CD4-positive, alpha-beta T cell (primary cell): ENCODE measurements around the gene OPCML. TPM values are rescaled to one million over a fixed set of nuclear protein-coding genes. Genes with fewer than 3 reads are reported as not detected.

Experiments
- ATAC-seq: fragments of 200-7000 bp; cut with Tn5 transposase; one replicate; pipeline ENCODE4 v1.10.0; 2022; ENCODE audit warnings: mild to moderate bottlenecking; ENCODE audit not compliant: poor library complexity
- CTCF ChIA-PET: fragments of 350-600 bp; sonication (Branson Sonifier 250); formaldehyde crosslinking; loops from one replicate; lab custom pipeline; 2021; ENCODE audit warnings: antibody characterized with exemption, inconsistent platforms; lab: Charles Lee
- POLR2A ChIA-PET: fragments of 350-600 bp; sonication (Branson Sonifier 250); formaldehyde crosslinking; loops from one replicate; lab custom pipeline; 2021; ENCODE audit warnings: antibody characterized with exemption, inconsistent platforms; lab: Charles Lee
- DNase-seq, 14 experiments: peaks; one replicate each; pipeline ENCODE4 v3.0.0-alpha.2; 2013 to 2020; ENCODE audit warnings: mixed read lengths in 2 of 14
- H3K27ac ChIP-seq, 2 donors: one replicate each; pipeline versions ENCODE4 v1.5.1 to v1.7.0; 2013; ENCODE audit warnings: low read length in 2 of 2, low read depth in 1 of 2, mild to moderate bottlenecking in 1 of 2
- H3K27me3 ChIP-seq, 2 experiments: 1 replicate in 1 of 2; 2 replicates in 1 of 2; pipeline versions ENCODE4 v1.6.1 to v1.7.0; 2013; ENCODE audit warnings: low read length in 2 of 2, control low read depth in 1 of 2, mild to moderate bottlenecking in 1 of 2, moderate library complexity in 1 of 2; ENCODE audit not compliant: insufficient read depth in 2 of 2, control insufficient read depth in 1 of 2
- H3K36me3 ChIP-seq: one replicate; pipeline ENCODE4 v1.6.1; 2013; ENCODE audit warnings: low read length, control low read depth; ENCODE audit not compliant: insufficient read depth
- H3K4me1 ChIP-seq: one replicate; pipeline ENCODE4 v1.6.1; 2013; ENCODE audit warnings: low read length, control low read depth; ENCODE audit not compliant: insufficient read depth
- H3K4me3 ChIP-seq: one replicate; pipeline ENCODE4 v1.5.1; 2013; ENCODE audit warnings: mild to moderate bottlenecking, low read length, moderate library complexity
- H3K9me3 ChIP-seq, 2 experiments: 1 replicate in 1 of 2; 2 replicates in 1 of 2; pipeline versions ENCODE4 v1.6.1 to v1.7.0; 2013; ENCODE audit warnings: low read length in 2 of 2, mild to moderate bottlenecking in 2 of 2, control low read depth in 1 of 2, moderate library complexity in 1 of 2; ENCODE audit not compliant: control insufficient read depth in 1 of 2, insufficient read depth in 1 of 2
- H3K27ac Mint-ChIP-seq: one replicate; pipeline ENCODE4 v1.8.0; 2020; ENCODE audit warnings: mixed read lengths
- H3K27me3 Mint-ChIP-seq: one replicate; pipeline ENCODE4 v1.8.0; 2021; ENCODE audit warnings: mixed read lengths
- H3K36me3 Mint-ChIP-seq: one replicate; pipeline ENCODE4 v1.8.0; 2021; ENCODE audit warnings: low read depth, mixed read lengths
- H3K4me1 Mint-ChIP-seq: one replicate; pipeline ENCODE4 v1.8.0; 2021; ENCODE audit warnings: low read depth, mixed read lengths
- H3K4me3 Mint-ChIP-seq: one replicate; pipeline ENCODE4 v1.8.0; 2020; ENCODE audit warnings: mild to moderate bottlenecking, mixed read lengths
- H3K9me3 Mint-ChIP-seq: one replicate; pipeline ENCODE4 v1.8.0; 2020; ENCODE audit warnings: mixed read lengths
- CTCF ChIP-seq: fragments of 200-600 bp; IDR thresholded peaks from one replicate; pipeline ENCODE4 v1.8.0; 2022; ENCODE audit warnings: antibody characterized with exemption, mild to moderate bottlenecking
- intact Hi-C, 2 experiments: fragments of 100-400 bp; cut with DNase I in 1 of 2; cut with micrococcal nuclease in 1 of 2; formaldehyde crosslinking; loops; one replicate each; pipeline versions ENCODE4 v1.15.1 to v1.9.0; 2023 to 2025; cut with DNase I, micrococcal nuclease
- total RNA-seq, 174 experiments: library from RNA in 2 of 174; stranded (reverse) in 2 of 174; gene quantifications; one replicate each; pipeline ENCODE4 v1.2.3 and lab custom pipeline; 2021 to 2026

The OPCML gene
- total RNA-seq, 2 experiments from 2014 or later: not detected

GRCh38 chr11:132838627-132839026 lies 693.7 kb downstream of the OPCML start:
- no peak overlapping the region for H3K4me3 Mint-ChIP-seq
- Histone ChIP-seq H3K36me3 (no peaks in the 10 kb centered on the region), H3K27me3 (no peaks in the 10 kb centered on the region), H3K27ac (no peak overlapping the region), H3K4me1 (no peaks in the 10 kb centered on the region), H3K9me3 (no peaks in the 10 kb centered on the region), H3K4me3 (no peak overlapping the region)
- ChIA-PET POLR2A (no interaction called here), CTCF (no interaction called here)
- H3K36me3 Mint-ChIP-seq: no peaks in the 10 kb centered on the region
- intact Hi-C loops: no loop called here
- no peak for ATAC-seq
- H3K9me3 Mint-ChIP-seq: no peaks in the 10 kb centered on the region
- no peak overlapping the region for H3K27ac Mint-ChIP-seq
- TF ChIP-seq CTCF: no peak
- H3K4me1 Mint-ChIP-seq: no peaks in the 10 kb centered on the region
- no peak for DNase-seq
- no peaks in the 10 kb centered on the region for H3K27me3 Mint-ChIP-seq

GRCh38 chr11:132831272-132831671 lies 701.0 kb downstream of the OPCML start:
- Histone ChIP-seq H3K4me1 (no peaks in the 10 kb centered on the region), H3K36me3 (no peaks in the 10 kb centered on the region), H3K27me3 (peaks cover 0 to 2% of the 10 kb centered on the region in 2 experiments), H3K4me3 (no peak overlapping the region), H3K27ac (no peak overlapping the region), H3K9me3 (no peaks in the 10 kb centered on the region)
- CTCF ChIA-PET: no interaction called here
- POLR2A ChIA-PET: no interaction called here
- DNase-seq: no peak
- ATAC-seq: no peak
- intact Hi-C loops: no loop called here
- TF ChIP-seq CTCF: no peak
- no peaks in the 10 kb centered on the region for H3K4me1 Mint-ChIP-seq
- H3K27ac Mint-ChIP-seq: no peak overlapping the region
- H3K9me3 Mint-ChIP-seq: no peaks in the 10 kb centered on the region
- peaks cover 9% of the 10 kb centered on the region for H3K27me3 Mint-ChIP-seq
- H3K36me3 Mint-ChIP-seq: no peaks in the 10 kb centered on the region
- H3K4me3 Mint-ChIP-seq: no peak overlapping the region

- Mint-ChIP-seq H3K4me3 (no peak overlapping the region), H3K4me1 (no peaks in the 10 kb centered on the region), H3K27me3 (peaks cover 9% of the 10 kb centered on the region), H3K9me3 (no peaks in the 10 kb centered on the region), H3K36me3 (no peaks in the 10 kb centered on the region), H3K27ac (no peak overlapping the region)
- H3K27ac ChIP-seq: no peak overlapping the region
- H3K27me3 ChIP-seq: peaks cover 0 to 2% of the 10 kb centered on the region in 2 experiments
- ATAC-seq (no peak), DNase-seq (no peak)
- H3K36me3 ChIP-seq: no peaks in the 10 kb centered on the region
- no peak for TF ChIP-seq CTCF
- intact Hi-C loops: no loop called here
- no peak overlapping the region for H3K4me3 ChIP-seq
- POLR2A ChIA-PET: no interaction called here
- no peaks in the 10 kb centered on the region for H3K4me1 ChIP-seq
- CTCF ChIA-PET: no interaction called here
- no peaks in the 10 kb centered on the region for H3K9me3 ChIP-seq
These were observed 707.7 kb downstream of the OPCML start for GRCh38 chr11:132824642-132825041.
